CD14-positive monocyte (primary cell): Measurements from ENCODE around the gene ABCA7. TPM values are rescaled to one million over a fixed set of nuclear protein-coding genes. Genes with fewer than 3 reads are reported as not detected.

Source experiments
- DNase-seq, 3 donors: peaks; one replicate each; pipeline ENCODE4 v3.0.0-alpha.2; 2011 to 2022
- H2AFZ ChIP-seq: 2 replicates; pipeline ENCODE4 v1.6.0; 2012; ENCODE audit warnings: mild to moderate bottlenecking, low read depth, low read length, inconsistent platforms; ENCODE audit not compliant: insufficient read depth, poor library complexity, severe bottlenecking
- H3K27ac ChIP-seq, 2 donors: 1 replicate in 1 of 2; 2 replicates in 1 of 2; pipeline ENCODE4 v1.5.1; 2012 to 2013; ENCODE audit warnings: low read length in 2 of 2, control low read depth in 1 of 2, inconsistent platforms in 1 of 2, low read depth in 1 of 2, mild to moderate bottlenecking in 1 of 2
- H3K27me3 ChIP-seq, 2 donors: one replicate each; pipeline versions ENCODE4 v1.6.0 to v1.6.1; 2011 to 2013; ENCODE audit warnings: low read length in 2 of 2; ENCODE audit not compliant: control insufficient read depth in 2 of 2, insufficient read depth in 2 of 2
- H3K36me3 ChIP-seq, 2 donors: replicated peaks in 1 of 2; 1 replicate in 1 of 2; 2 replicates in 1 of 2; pipeline versions ENCODE4 v1.5.1 to v1.6.1; 2012 to 2013; ENCODE audit warnings: low read length in 2 of 2, control low read depth in 1 of 2, inconsistent platforms in 1 of 2, mild to moderate bottlenecking in 1 of 2; ENCODE audit not compliant: insufficient read depth in 2 of 2, control insufficient read depth in 1 of 2
- H3K4me1 ChIP-seq, 2 donors: 1 replicate in 1 of 2; 2 replicates in 1 of 2; pipeline versions ENCODE4 v1.5.1 to v1.6.1; 2012 to 2013; ENCODE audit warnings: low read length in 2 of 2, control low read depth in 1 of 2, inconsistent platforms in 1 of 2, mild to moderate bottlenecking in 1 of 2, moderate library complexity in 1 of 2; ENCODE audit not compliant: insufficient read depth in 2 of 2, control insufficient read depth in 1 of 2
- H3K4me2 ChIP-seq: replicated peaks from 2 replicates; pipeline ENCODE3; 2012; ENCODE audit warnings: low read length, moderate library complexity, mild to moderate bottlenecking; ENCODE audit not compliant: poor library complexity, severe bottlenecking; ENCODE audit errors: extremely low read depth
- H3K4me3 ChIP-seq, 3 experiments: fragments of 200-600 bp in 1 of 3; sonication (generic) in 1 of 3; replicated peaks in 1 of 3; 1 replicate in 2 of 3; 2 replicates in 1 of 3; pipeline ENCODE4 v1.5.1; 2011 to 2013; ENCODE audit warnings: low read length in 3 of 3, mild to moderate bottlenecking in 3 of 3, control low read depth in 2 of 3, low read depth in 2 of 3, inconsistent platforms in 1 of 3, moderate library complexity in 1 of 3
- H3K79me2 ChIP-seq: 2 replicates; pipeline ENCODE4 v1.6.0; 2012; ENCODE audit warnings: mild to moderate bottlenecking, control low read depth, inconsistent platforms, low read length, moderate library complexity; ENCODE audit not compliant: insufficient read depth
- H3K9ac ChIP-seq: 2 replicates; pipeline ENCODE4 v1.6.0; 2017; ENCODE audit warnings: low read length, mild to moderate bottlenecking; ENCODE audit not compliant: insufficient read depth, poor library complexity, severe bottlenecking
- H3K9me3 ChIP-seq, 2 donors: replicated peaks in 1 of 2; 1 replicate in 1 of 2; 2 replicates in 1 of 2; pipeline versions ENCODE4 v1.5.1 to v1.6.1; 2012 to 2013; ENCODE audit warnings: low read length in 2 of 2, control low read depth in 1 of 2; ENCODE audit not compliant: control insufficient read depth in 1 of 2, insufficient read depth in 1 of 2
- H4K20me1 ChIP-seq: 2 replicates; pipeline ENCODE4 v1.6.0; 2012; ENCODE audit warnings: mild to moderate bottlenecking, low read length, control low read depth, moderate library complexity; ENCODE audit not compliant: insufficient read depth
- H3K27ac Mint-ChIP-seq, 7 donors: one replicate each; pipeline ENCODE4 v1.8.0; 2020; ENCODE audit warnings: mild to moderate bottlenecking in 7 of 7, mixed read lengths in 7 of 7, moderate library complexity in 6 of 7, inconsistent platforms in 2 of 7
- H3K27me3 Mint-ChIP-seq, 3 donors: one replicate each; pipeline ENCODE4 v1.8.0; 2021 to 2022; ENCODE audit warnings: low read depth in 3 of 3, mild to moderate bottlenecking in 3 of 3, mixed read lengths in 3 of 3, moderate library complexity in 3 of 3, inconsistent platforms in 1 of 3
- H3K36me3 Mint-ChIP-seq, 2 donors: one replicate each; pipeline ENCODE4 v1.8.0; 2020; ENCODE audit warnings: mixed read lengths in 2 of 2, inconsistent platforms in 1 of 2, mild to moderate bottlenecking in 1 of 2
- H3K4me1 Mint-ChIP-seq: one replicate; pipeline ENCODE4 v1.8.0; 2020; ENCODE audit warnings: mild to moderate bottlenecking, mixed read lengths
- H3K4me3 Mint-ChIP-seq, 2 donors: one replicate each; pipeline ENCODE4 v1.8.0; 2020; ENCODE audit warnings: mild to moderate bottlenecking in 2 of 2, mixed read lengths in 2 of 2, moderate library complexity in 1 of 2
- H3K9me3 Mint-ChIP-seq, 7 donors: one replicate each; pipeline ENCODE4 v1.8.0; 2020 to 2022; ENCODE audit warnings: mixed read lengths in 7 of 7, mild to moderate bottlenecking in 6 of 7, moderate library complexity in 6 of 7, inconsistent platforms in 2 of 7
- WGBS: methylation state at CpG from one replicate; pipeline ENCODE4 v1.1.5; 2013; ENCODE audit warnings: missing lambda C conversion rate; ENCODE audit not compliant: insufficient coverage; 5-methylcytosine and 5-hydroxymethylcytosine counted together
- intact Hi-C, 2 donors: fragments of 100-400 bp; cut with micrococcal nuclease; formaldehyde crosslinking; loops; one replicate each; pipeline versions ENCODE4 v1.15.0 to v1.15.1; 2023
- polyA plus RNA-seq, 3 donors: library from polyadenylated mRNA; depleted of rRNA in 1 of 3; unstranded in 2 of 3; stranded (reverse) in 1 of 3; fragments of 300-500 nt in 2 of 3; fragments of >200 nt in 1 of 3; fragmentation: Illumina TruSeq in 2 of 3; gene quantifications; 1 replicate in 2 of 3; 2 replicates in 1 of 3; pipeline ENCODE4 v1.2.3, GENCODE V29; 2012 to 2021
- TF ChIP-seq, protein P1 (sequence below): fragments of 200-600 bp; IDR thresholded peaks from one replicate; pipeline ENCODE4 v1.8.0; 2022; ENCODE audit warnings: antibody characterized with exemption, mild to moderate bottlenecking

The ABCA7 gene
- polyA plus RNA-seq, 3 donors = 1.7 to 104 (median 7.8) TPM

DNA sequence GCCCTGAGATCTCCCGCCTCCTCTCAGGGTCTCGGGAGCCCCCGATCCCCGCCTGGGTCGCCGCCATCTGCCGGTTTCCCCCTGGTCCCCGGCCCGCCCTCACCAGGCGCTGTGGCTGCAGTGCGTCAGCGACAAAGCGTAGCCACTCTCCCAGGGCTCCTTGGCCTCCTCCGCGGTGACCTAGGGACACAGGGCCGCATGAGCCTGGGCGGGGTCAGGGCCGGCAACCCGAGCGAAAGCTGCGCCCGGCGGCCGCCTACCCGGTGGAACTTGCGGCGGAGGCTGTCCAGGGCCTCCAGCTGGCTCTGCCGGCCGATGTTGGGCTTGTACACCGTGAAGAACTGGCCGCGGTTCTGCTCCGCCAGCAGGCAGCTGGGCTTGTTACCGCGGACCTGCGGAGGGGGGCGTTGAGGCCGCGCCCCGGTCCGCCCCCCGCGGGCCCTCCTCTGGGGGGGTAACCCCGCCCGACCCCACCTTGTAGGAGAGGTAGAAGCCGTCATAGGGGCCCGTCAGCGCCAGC is 69.2 kb downstream of the ABCA7 start:
- Mint-ChIP-seq H3K4me3 (no peak overlapping the region), H3K27ac (no peak overlapping the region), H3K36me3 (peaks cover 15 to 52% of the 10 kb centered on the region in 2 donors)

GRCh38 chr19:1109697-1110671 is 70.1 kb downstream of the ABCA7 start:
- Histone ChIP-seq H3K36me3 (peaks cover 56 to 73% of the 10 kb centered on the region in 2 donors), H4K20me1 (peaks cover 92% of the 10 kb centered on the region), H3K9ac (no peak overlapping the region), H3K4me2 (no peak overlapping the region), H3K27ac (no peak overlapping the region), H2AFZ (no peak overlapping the region), H3K79me2 (peaks cover 14% of the 10 kb centered on the region), H3K27me3 (no peaks in the 10 kb centered on the region), H3K4me1 (peaks cover 29 to 44% of the 10 kb centered on the region in 2 donors), H3K4me3 (no peak overlapping the region), H3K9me3 (no peaks in the 10 kb centered on the region)
- peaks cover 20% of the 10 kb centered on the region for H3K4me1 Mint-ChIP-seq
- intact Hi-C loops = loop anchor here (5.0 to 10.0 kb wide), 4 partner anchors 82 to 135 kb away; partner anchors contain the start of genes ATP5F1D (in 2 of the 2), CNN2 (in 1 of the 2), MIDN (in 1 of the 2) and RNU6-2 (in 1 of the 2)
- no peak for DNase-seq
- 93% methylated on average over 47 of the region's 54 CpGs for WGBS
- no peak overlapping the region for H3K4me3 Mint-ChIP-seq
- H3K9me3 Mint-ChIP-seq = no peaks in the 10 kb centered on the region
- TF ChIP-seq, protein P1, sequence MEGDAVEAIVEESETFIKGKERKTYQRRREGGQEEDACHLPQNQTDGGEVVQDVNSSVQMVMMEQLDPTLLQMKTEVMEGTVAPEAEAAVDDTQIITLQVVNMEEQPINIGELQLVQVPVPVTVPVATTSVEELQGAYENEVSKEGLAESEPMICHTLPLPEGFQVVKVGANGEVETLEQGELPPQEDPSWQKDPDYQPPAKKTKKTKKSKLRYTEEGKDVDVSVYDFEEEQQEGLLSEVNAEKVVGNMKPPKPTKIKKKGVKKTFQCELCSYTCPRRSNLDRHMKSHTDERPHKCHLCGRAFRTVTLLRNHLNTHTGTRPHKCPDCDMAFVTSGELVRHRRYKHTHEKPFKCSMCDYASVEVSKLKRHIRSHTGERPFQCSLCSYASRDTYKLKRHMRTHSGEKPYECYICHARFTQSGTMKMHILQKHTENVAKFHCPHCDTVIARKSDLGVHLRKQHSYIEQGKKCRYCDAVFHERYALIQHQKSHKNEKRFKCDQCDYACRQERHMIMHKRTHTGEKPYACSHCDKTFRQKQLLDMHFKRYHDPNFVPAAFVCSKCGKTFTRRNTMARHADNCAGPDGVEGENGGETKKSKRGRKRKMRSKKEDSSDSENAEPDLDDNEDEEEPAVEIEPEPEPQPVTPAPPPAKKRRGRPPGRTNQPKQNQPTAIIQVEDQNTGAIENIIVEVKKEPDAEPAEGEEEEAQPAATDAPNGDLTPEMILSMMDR = no peak
- H3K36me3 Mint-ChIP-seq = peaks cover 15 to 60% of the 10 kb centered on the region in 2 donors
- H3K27ac Mint-ChIP-seq = peak overlapping the region in 1 of 7 donors; percentile 55
- H3K27me3 Mint-ChIP-seq = no peaks in the 10 kb centered on the region

More for the DNA sequence above, 69.2 kb downstream of the ABCA7 start:
- H3K27me3 Mint-ChIP-seq = no peaks in the 10 kb centered on the region
- H2AFZ ChIP-seq = no peak overlapping the region
- H3K4me1 ChIP-seq = peaks cover 31 to 43% of the 10 kb centered on the region in 2 donors
- peaks cover 53 to 68% of the 10 kb centered on the region in 2 donors for H3K36me3 ChIP-seq
- no peak overlapping the region for H3K9ac ChIP-seq
- H3K27me3 ChIP-seq = no peaks in the 10 kb centered on the region
- no peaks in the 10 kb centered on the region for H3K9me3 Mint-ChIP-seq
- DNase-seq = no peak
- no peak overlapping the region for H3K27ac ChIP-seq
- TF ChIP-seq, protein P1 = no peak
- WGBS = 92% methylated on average over 31 of the region's 48 CpGs
- H4K20me1 ChIP-seq = peaks cover 90% of the 10 kb centered on the region
- peaks cover 17% of the 10 kb centered on the region for H3K79me2 ChIP-seq
- H3K9me3 ChIP-seq = no peaks in the 10 kb centered on the region
- no peak overlapping the region for H3K4me3 ChIP-seq
- no peak overlapping the region for H3K4me2 ChIP-seq
- intact Hi-C loops = loop anchor here in 1 of 2 donors (10.0 kb wide), 2 partner anchors 84 to 136 kb away; partner anchors contain the start of genes ATP5F1D, CNN2, MIDN and RNU6-2
- H3K4me1 Mint-ChIP-seq = peaks cover 21% of the 10 kb centered on the region
